Measurements from ENCODE around the gene NCOA4. TPM values are rescaled to one million over a fixed set of nuclear protein-coding genes. Genes with fewer than 3 reads are reported as not detected.
"Not testable (repeated sequence)": the region's sequence is repeated elsewhere in the genome, so short reads cannot be mapped to it uniquely, and the experiment has no call there.

Gene NCOA4
- total RNA-seq, 1 donor from 2014 or later, result 78.6 TPM

- TF ChIP-seq, protein P1, sequence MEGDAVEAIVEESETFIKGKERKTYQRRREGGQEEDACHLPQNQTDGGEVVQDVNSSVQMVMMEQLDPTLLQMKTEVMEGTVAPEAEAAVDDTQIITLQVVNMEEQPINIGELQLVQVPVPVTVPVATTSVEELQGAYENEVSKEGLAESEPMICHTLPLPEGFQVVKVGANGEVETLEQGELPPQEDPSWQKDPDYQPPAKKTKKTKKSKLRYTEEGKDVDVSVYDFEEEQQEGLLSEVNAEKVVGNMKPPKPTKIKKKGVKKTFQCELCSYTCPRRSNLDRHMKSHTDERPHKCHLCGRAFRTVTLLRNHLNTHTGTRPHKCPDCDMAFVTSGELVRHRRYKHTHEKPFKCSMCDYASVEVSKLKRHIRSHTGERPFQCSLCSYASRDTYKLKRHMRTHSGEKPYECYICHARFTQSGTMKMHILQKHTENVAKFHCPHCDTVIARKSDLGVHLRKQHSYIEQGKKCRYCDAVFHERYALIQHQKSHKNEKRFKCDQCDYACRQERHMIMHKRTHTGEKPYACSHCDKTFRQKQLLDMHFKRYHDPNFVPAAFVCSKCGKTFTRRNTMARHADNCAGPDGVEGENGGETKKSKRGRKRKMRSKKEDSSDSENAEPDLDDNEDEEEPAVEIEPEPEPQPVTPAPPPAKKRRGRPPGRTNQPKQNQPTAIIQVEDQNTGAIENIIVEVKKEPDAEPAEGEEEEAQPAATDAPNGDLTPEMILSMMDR (conservative IDR thresholded peaks at IDR 0.05), result no peak
- Mint-ChIP-seq H3K36me3 (ENCODE audit: low read depth) (peaks cover 25% of the 10 kb centered on the region), H3K4me1 (no peaks in the 10 kb centered on the region), H3K27ac (ENCODE audit: unreplicated experiment) (no peak overlapping the region), H3K27me3 (ENCODE audit: low read depth) (no peaks in the 10 kb centered on the region), H3K9me3 (no peaks in the 10 kb centered on the region), H3K4me3 (no peak overlapping the region)
- DNase-seq (ENCODE audit: low read depth, low spot score), result no peak
These were observed 24.2 kb downstream of the NCOA4 start for GRCh38 chr10:46006219-46006618.

- Mint-ChIP-seq H3K27me3 (ENCODE audit: low read depth) (no peaks in the 10 kb centered on the region), H3K4me3 (no peak overlapping the region), H3K4me1 (no peaks in the 10 kb centered on the region), H3K36me3 (ENCODE audit: low read depth) (peaks cover 25% of the 10 kb centered on the region), H3K9me3 (no peaks in the 10 kb centered on the region), H3K27ac (ENCODE audit: unreplicated experiment) (no peak overlapping the region)
- no peak for DNase-seq (ENCODE audit: low read depth, low spot score)
- TF ChIP-seq, protein P1 (conservative IDR thresholded peaks at IDR 0.05), result no peak
These were observed 25.0 kb downstream of the NCOA4 start for GRCh38 chr10:46005383-46005782.

DNA sequence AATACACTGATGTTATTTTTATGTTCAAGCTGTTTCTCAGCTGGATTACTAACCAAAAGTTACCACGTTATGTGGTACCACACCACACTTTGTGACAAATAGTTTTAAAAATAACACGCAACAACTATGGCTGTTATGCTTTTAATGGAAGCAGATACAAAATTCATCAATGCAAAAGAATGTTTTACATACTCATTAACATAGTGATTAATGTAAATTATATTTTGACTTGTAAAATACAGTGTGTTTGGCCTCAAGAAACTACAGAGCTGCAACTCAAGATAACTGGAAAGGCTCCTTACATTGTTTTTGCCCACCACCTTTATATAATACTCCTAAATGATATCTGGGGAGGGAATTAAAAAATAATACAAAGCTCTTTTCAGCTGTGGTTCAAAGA lies 25.5 kb downstream of the NCOA4 start:
- peaks cover 27% of the 10 kb centered on the region for H3K36me3 Mint-ChIP-seq (ENCODE audit: low read depth)
- no peaks in the 10 kb centered on the region for H3K27me3 Mint-ChIP-seq (ENCODE audit: low read depth)
- H3K27ac Mint-ChIP-seq (ENCODE audit: unreplicated experiment), result no peak overlapping the region
- no peak for DNase-seq (ENCODE audit: low read depth, low spot score)
- no peaks in the 10 kb centered on the region for H3K9me3 Mint-ChIP-seq
- H3K4me3 Mint-ChIP-seq, result no peak overlapping the region
- H3K4me1 Mint-ChIP-seq, result no peaks in the 10 kb centered on the region
- TF ChIP-seq, protein P1 (conservative IDR thresholded peaks at IDR 0.05), result no peak

GRCh38 chr10:46002916-46003693 lies 27.3 kb downstream of the NCOA4 start:
- no peak overlapping the region for H3K27ac Mint-ChIP-seq (ENCODE audit: unreplicated experiment)
- H3K4me3 Mint-ChIP-seq, result no peak overlapping the region
- H3K36me3 Mint-ChIP-seq (ENCODE audit: low read depth), result peaks cover 28% of the 10 kb centered on the region

DNA sequence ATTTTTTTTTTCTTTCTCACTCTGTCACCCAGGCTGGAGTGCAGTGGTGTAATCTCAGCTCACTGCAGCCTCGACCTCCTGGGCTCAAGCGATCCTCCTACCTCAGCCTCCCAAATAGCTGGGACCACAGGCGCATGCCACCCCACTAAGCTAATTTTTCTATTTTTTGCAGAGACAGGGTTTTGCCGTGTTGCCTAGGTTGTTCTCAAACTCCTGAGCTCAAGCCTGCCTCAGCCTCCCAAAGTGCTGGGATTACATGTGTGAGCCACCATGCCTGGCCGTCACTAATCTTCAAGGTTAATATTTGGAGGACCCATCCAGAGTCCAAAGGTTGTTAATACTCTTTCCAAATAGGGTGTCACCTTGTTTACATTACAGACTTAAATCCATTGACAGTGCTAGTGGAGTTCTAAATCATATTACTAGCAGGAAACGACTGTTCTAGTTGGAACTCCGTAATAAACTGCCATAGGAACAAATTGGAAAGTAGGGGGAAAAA lies 28.2 kb downstream of the NCOA4 start:
- H3K9me3 Mint-ChIP-seq; H3K4me1 Mint-ChIP-seq; H3K27ac Mint-ChIP-seq (ENCODE audit: unreplicated experiment); H3K27me3 Mint-ChIP-seq (ENCODE audit: low read depth); H3K4me3 Mint-ChIP-seq; DNase-seq (ENCODE audit: low read depth, low spot score): not testable (repeated sequence)
- H3K36me3 Mint-ChIP-seq (ENCODE audit: low read depth), result peaks cover 22% of the 10 kb centered on the region

More at GRCh38 chr10:46002916-46003693, 27.3 kb downstream of the NCOA4 start:
- TF ChIP-seq, protein P1 (conservative IDR thresholded peaks at IDR 0.05), result no peak
- Mint-ChIP-seq H3K4me1 (no peaks in the 10 kb centered on the region), H3K27me3 (ENCODE audit: low read depth) (no peaks in the 10 kb centered on the region), H3K9me3 (no peaks in the 10 kb centered on the region)
- no peak for DNase-seq (ENCODE audit: low read depth, low spot score)

GRCh38 chr10:46001187-46001756 lies 29.2 kb downstream of the NCOA4 start:
- DNase-seq (ENCODE audit: low read depth, low spot score), result no peak
- Mint-ChIP-seq H3K27me3 (ENCODE audit: low read depth) (no peaks in the 10 kb centered on the region), H3K36me3 (ENCODE audit: low read depth) (peaks cover 18% of the 10 kb centered on the region), H3K4me1 (no peaks in the 10 kb centered on the region), H3K27ac (ENCODE audit: unreplicated experiment) (no peak overlapping the region), H3K9me3 (no peaks in the 10 kb centered on the region), H3K4me3 (no peak overlapping the region)
- TF ChIP-seq, protein P1 (conservative IDR thresholded peaks at IDR 0.05), result no peak

Measured in neural crest cell (in vitro differentiated cells).